Stomach (tissue), 4 donors: Measurements from ENCODE around the gene TMEM50A.
"Not testable (repeated sequence)": the region's sequence is repeated elsewhere in the genome, so short reads cannot be mapped to it uniquely, and the experiment has no call there.

Experiments used
- CTCF ChIP-seq, 7 experiments: fragments of 450-650 bp in 4 of 7; fragments of 200-600 bp in 3 of 7; sonication (generic) in 3 of 7; IDR thresholded peaks; one replicate each; pipeline ENCODE4 v1.5.1; 2016 to 2019; ENCODE audit warnings: antibody characterized with exemption in 7 of 7, control low read depth in 2 of 7, mild to moderate bottlenecking in 1 of 7
- EP300 ChIP-seq: sonication (generic); formaldehyde crosslinking; IDR thresholded peaks from one replicate; pipeline ENCODE4 v1.6.1; 2017; ENCODE audit warnings: antibody characterized with exemption

GRCh38 chr1:25389721-25390120 lies 51.6 kb downstream of the TMEM50A start:
- not testable (repeated sequence) for TF ChIP-seq CTCF (IDR thresholded peaks at IDR 0.05); EP300
